Measurements from ENCODE around the gene CBX3. TPM values are rescaled to one million over a fixed set of nuclear protein-coding genes. Genes with fewer than 3 reads are reported as not detected.
"Not testable (repeated sequence)": the region's sequence is repeated elsewhere in the genome, so short reads cannot be mapped to it uniquely, and the experiment has no call there.

CBX3 gene
- polyA plus RNA-seq (2013, experiment 1 of 2; ENCODE audit: insufficient read length): 143 TPM
- 164 TPM for polyA plus RNA-seq (2013, experiment 2 of 2; ENCODE audit: insufficient read length)

DNA sequence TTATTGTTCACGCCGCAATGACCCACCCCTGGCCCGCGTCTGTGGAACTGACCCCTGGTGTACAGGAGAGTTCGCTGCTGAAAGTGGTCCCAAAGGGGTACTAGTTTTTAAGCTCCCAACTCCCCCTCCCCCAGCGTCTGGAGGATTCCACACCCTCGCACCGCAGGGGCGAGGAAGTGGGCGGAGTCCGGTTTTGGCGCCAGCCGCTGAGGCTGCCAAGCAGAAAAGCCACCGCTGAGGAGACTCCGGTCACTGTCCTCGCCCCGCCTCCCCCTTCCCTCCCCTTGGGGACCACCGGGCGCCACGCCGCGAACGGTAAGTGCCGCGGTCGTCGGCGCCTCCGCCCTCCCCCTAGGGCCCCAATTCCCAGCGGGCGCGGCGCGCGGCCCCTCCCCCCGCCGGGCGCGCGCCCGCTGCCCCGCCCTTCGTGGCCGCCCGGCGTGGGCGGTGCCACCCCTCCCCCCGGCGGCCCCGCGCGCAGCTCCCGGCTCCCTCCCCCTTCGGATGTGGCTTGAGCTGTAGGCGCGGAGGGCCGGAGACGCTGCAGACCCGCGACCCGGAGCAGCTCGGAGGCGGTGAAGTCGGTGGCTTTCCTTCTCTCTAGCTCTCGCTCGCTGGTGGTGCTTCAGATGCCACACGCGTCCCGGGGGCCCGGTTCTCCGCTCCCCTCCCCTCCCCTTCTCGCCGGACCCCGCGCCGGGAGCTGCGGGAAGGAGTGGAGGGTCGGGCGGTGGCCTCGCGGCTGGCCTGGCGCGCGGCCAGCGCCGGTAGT, at the start of gene CBX3:
CBX3 (plus strand) TSS at position 499 of the 772 bp plus-strand sequence. CDS start 1,254 bp downstream, outside the sequence.
- no peak for DNase-seq

DNA sequence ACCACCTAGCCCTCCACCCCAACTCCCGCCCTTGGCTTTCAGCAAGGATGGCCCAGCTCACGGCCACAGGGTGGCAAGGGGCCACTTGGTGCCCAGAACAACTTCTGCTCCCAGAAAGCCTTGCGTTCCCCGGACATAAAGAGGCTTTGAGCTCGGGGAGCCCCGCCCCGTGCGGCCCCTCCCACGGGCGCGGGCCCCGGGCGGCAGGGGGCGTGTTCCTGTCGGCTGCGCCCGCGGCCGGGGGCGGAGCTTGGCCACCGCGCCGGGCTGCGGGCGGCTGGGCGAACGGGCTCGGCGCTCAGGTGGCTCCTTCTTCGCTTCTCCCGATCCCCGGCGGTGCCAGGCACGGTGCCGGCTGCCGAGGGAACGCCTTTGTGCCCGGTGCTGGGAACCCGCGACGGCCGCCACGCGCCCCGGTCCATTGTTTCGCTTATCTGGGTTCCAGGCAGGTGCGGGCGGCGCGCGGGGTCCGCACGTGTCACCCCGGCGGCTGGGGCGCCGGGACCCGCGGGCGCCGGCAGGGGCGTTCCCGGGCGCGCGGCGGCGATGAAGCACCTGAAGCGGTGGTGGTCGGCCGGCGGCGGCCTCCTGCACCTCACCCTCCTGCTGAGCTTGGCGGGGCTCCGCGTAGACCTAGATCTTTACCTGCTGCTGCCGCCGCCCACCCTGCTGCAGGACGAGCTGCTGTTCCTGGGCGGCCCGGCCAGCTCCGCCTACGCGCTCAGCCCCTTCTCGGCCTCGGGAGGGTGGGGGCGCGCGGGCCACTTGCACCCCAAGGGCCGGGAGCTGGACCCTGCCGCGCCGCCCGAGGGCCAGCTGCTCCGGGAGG, 49.4 kb upstream of the CBX3 start, which contains the start of gene NFE2L3:
NFE2L3 (plus strand) TSS at position 246 of the 829 bp plus-strand sequence; CDS start at position 547, 301 bp downstream.
- DNase-seq: peak; percentile 44

DNA sequence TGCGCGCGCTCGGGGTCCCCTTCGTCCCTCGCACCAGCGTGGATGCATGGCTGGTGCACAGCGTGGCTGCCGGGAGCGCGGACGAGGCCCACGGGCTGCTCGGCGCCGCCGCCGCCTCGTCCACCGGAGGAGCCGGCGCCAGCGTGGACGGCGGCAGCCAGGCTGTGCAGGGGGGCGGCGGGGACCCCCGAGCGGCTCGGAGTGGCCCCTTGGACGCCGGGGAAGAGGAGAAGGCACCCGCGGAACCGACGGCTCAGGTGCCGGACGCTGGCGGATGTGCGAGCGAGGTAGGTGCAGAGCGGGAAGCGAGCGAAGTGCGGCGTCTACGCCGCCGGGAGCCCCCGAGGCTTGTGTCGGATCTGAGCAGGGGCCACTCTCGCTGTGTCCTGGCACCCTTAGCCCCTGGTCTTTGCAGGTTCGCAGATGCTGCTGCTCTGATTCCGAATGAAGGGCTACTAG, 48.7 kb upstream of the CBX3 start:
- DNase-seq: not testable (repeated sequence)

DNA sequence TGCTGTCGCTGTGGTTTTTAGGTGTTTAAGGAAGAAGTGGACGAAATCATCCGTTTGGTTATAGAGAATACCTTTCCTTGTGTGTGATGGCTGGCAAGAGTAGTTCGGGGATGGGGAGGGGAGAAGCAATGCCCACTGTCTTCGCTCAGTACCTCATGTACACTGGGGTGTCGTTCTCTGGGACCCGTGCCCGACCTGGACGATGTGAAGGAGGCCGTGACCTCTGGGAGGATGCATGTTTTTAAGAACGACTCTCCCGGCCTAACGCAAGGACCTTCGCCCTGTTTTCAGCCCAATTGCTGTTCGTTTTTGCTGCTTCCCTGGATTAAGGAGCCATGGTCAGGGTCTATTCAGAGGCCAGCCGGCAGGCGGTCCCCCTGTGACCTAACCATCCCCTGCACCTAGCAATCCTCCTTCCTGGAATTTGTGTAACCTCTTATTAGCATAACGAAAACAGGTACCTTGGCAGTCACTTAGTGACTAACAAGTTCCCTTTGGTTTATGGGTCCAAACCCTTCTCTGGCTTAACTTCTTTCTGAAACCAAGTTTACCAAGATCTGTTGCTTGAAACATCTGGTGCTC, 48.2 kb upstream of the CBX3 start:
- no peak for DNase-seq

DNA sequence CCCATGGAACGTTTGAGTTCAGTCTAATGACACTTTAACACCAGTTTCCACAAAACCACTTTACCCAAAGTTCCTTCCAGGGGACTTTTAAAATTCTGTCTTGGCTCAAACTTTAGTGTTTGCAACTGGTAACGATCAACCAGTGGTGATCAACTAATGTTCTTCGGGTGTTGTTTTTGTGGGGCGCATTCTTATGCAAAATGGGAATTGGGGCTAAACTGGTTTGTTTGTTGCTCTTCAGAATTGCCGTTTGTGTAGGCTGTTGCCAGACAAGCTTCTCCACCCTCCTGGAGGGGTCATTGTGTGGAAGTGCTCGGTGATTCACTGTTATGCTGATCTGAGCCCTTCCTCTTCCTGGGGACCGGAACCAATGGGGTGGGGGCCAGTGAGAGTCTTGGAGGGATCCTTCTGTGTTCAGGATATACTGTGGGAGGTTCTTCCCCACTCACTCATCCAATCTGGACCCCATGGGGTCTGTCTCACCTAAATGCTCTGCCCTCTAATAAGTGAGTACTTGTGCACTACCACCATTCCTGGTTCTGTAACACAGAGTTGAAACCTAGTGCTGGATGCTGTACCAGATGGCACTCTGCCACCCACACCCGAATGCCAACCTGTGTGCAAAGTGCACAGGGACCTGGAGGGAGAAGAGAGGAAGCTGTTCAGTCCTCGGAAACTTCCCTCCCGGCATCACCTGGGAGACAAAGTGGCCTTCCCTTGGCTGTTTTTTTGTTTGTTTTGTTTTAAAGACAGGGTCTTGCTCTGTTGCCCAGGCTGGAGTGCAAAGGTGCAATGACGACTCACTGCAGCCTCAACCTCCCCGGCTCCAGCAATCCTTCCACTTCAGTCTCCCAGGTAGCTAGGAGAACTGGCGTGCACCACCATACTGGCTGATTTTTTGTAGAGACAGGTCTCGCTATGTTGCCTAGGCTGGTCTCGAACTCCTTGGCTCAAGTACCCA, 47.4 kb upstream of the CBX3 start:
- DNase-seq: no peak

- DNase-seq: no peak
Measured at GRCh38 chr7:26155531-26156375, 45.8 kb upstream of the CBX3 start.

GRCh38 chr7:26156451-26157420, 44.8 kb upstream of the CBX3 start:
- DNase-seq: peak; percentile 85

- no peak for DNase-seq
Measured at GRCh38 chr7:26157520-26158105, 43.9 kb upstream of the CBX3 start.

GRCh38 chr7:26159243-26159642, 42.3 kb upstream of the CBX3 start:
- no peak for DNase-seq

- no peak for DNase-seq
Measured at GRCh38 chr7:26160896-26161295, 40.6 kb upstream of the CBX3 start.

DNA sequence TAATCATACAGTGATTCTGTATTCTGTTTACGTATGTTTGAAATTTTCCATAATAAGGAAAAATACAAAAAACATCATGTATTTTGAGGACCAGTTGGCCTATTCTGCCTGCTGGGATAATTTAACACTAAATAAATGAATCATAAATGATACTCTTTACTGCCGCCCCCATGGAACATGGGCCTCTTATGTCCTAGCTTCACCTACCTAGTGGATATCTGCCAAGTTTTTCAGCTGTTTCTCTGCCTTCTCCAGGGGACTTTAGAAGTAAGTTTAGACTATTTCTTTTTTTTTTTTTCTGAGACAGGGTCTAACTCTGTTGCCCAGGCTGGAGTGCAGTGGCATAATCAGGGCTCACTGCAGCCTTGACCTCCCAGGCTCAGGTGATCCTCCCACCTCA, 39.1 kb upstream of the CBX3 start:
- DNase-seq: no peak

- DNase-seq: not testable (repeated sequence)
Measured at GRCh38 chr7:26163804-26164203, 37.7 kb upstream of the CBX3 start.

GRCh38 chr7:26165950-26166683, 35.4 kb upstream of the CBX3 start:
- no peak for DNase-seq

DNA sequence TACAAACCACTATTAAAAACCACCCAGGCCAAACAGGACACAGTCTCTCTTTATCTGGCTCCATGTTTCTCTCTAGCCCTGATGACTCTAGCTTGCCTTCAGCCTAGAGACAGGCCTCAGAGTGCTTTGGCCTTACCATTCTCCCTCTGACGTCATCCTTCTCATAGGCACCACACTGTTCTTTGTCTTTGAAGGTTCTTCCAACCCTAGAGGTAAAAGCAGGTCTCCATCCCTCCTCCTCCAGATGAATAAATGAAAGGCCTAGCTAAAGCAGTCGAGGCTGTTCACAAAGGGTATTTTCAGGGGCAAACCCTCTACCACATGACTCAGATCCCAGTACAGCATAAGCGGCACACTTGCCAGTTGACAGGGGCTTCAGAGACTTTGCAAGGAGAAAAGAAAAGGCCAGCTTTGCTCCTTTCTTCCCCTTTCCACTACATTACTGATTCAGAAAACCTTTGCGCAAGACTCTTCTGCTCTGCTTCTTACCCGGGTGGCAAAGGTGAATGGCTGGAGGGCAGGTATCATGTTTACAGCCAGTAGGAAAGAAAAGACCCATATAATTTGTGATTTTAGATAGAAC, 34.8 kb upstream of the CBX3 start:
- DNase-seq: no peak

GRCh38 chr7:26167303-26167934, 34.1 kb upstream of the CBX3 start:
- DNase-seq: no peak

- no peak for DNase-seq
Measured at GRCh38 chr7:26168458-26169023, 33.0 kb upstream of the CBX3 start.

DNA sequence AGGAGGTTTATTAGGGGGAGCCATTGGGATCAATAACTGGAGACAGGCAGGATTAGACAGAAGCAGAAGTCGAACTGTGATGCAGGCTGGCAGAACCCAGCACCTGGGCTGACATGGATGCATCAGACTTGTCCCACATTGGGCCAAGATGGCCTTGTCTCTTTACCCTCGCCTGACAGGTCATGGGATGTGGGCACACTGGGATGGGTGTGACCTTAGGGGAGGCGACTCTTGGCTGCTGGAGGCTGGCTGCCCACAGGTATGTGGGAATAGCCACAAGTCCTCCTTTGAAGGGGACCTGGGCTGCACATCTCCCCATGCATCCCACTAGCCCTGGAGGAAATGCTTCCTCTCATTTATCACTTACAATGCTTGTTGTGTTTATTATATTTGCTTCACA, 32.3 kb upstream of the CBX3 start:
- DNase-seq: no peak
